Sigmoid colon (tissue), 4 donors: ENCODE measurements around the gene ERI3.

Experiments used
- CTCF ChIP-seq, 4 experiments: fragments of 450-650 bp in 3 of 4; fragments of 200-600 bp in 1 of 4; IDR thresholded peaks; one replicate each; pipeline ENCODE4 v1.5.1; 2016 to 2019; ENCODE audit warnings: antibody characterized with exemption in 4 of 4, mild to moderate bottlenecking in 3 of 4, moderate library complexity in 2 of 4
- EP300 ChIP-seq, 4 donors: sonication (generic); formaldehyde crosslinking; IDR thresholded peaks; one replicate each; pipeline ENCODE4 v1.6.1; 2017; ENCODE audit warnings: antibody characterized with exemption in 4 of 4
- POLR2A ChIP-seq, 2 donors: fragments of 450-650 bp; IDR thresholded peaks; one replicate each; pipeline ENCODE4 v1.6.1; 2016; ENCODE audit warnings: antibody characterized with exemption in 2 of 2, mild to moderate bottlenecking in 2 of 2, moderate library complexity in 2 of 2

- TF ChIP-seq POLR2A (IDR thresholded peaks at IDR 0.05) = no peak
- TF ChIP-seq CTCF (IDR thresholded peaks at IDR 0.05) = no peak
- TF ChIP-seq EP300 (IDR thresholded peaks at IDR 0.05) = no peak
Observed at GRCh38 chr1:44296086-44296485, 59.0 kb downstream of the ERI3 start.
